SK-N-SH (cell line): Measurements from ENCODE around the gene EPB41L4B. TPM values are rescaled to one million over a fixed set of nuclear protein-coding genes. Genes with fewer than 3 reads are reported as not detected.

Source experiments
- CTCF ChIA-PET: fragments of 300-600, 350-600 bp; formaldehyde crosslinking; extraction: SDS; loops from one replicate; lab custom pipeline; 2021; lab: Yijun Ruan, JAX
- POLR2A ChIA-PET: fragments of 350-600 bp; sonication (Branson Sonifier 250); formaldehyde crosslinking; extraction: SDS; loops from one replicate; lab custom pipeline; 2020; ENCODE audit warnings: antibody characterized with exemption, inconsistent platforms; lab: Yijun Ruan, JAX
- DNase-seq: peaks from one replicate; pipeline ENCODE4 v3.0.0; 2012
- H2AFZ ChIP-seq: fragments of 200-600 bp; sonication (generic); 2 replicates; pipeline ENCODE4 v1.8.1; 2016; ENCODE audit warnings: antibody characterized with exemption, mild to moderate bottlenecking, low read depth
- H3F3A ChIP-seq: fragments of 200-600 bp; sonication (generic); replicated peaks from 2 replicates; pipeline ENCODE3; 2016; ENCODE audit warnings: antibody characterized with exemption, mild to moderate bottlenecking; ENCODE audit not compliant: insufficient read depth
- H3K27ac ChIP-seq, 2 experiments: fragments of 200-500 bp in 1 of 2; fragments of 200-600 bp in 1 of 2; sonication (Bioruptor generic) in 1 of 2; sonication (generic), shearing (Covaris generic) in 1 of 2; 2 replicates each; pipeline versions ENCODE4 v1.5.1 to v1.6.1; 2014 to 2016; ENCODE audit warnings: low read depth in 2 of 2, inconsistent platforms in 1 of 2, low read length in 1 of 2, mild to moderate bottlenecking in 1 of 2, mixed read lengths in 1 of 2
- H3K27me3 ChIP-seq: fragments of 200-600 bp; sonication (generic), shearing (Covaris generic); 2 replicates; pipeline ENCODE4 v1.6.1; 2016; ENCODE audit warnings: mixed run types; ENCODE audit not compliant: insufficient read depth
- H3K36me3 ChIP-seq, 2 experiments: fragments of 200-500 bp in 1 of 2; fragments of 200-600 bp in 1 of 2; sonication (Bioruptor generic) in 1 of 2; sonication (generic) in 1 of 2; replicated peaks in 1 of 2; 2 replicates each; pipeline versions ENCODE3 to v1.5.1; 2014 to 2016; ENCODE audit warnings: low read length in 1 of 2, mild to moderate bottlenecking in 1 of 2; ENCODE audit not compliant: insufficient read depth in 2 of 2, control insufficient read depth in 1 of 2
- H3K4me1 ChIP-seq, 2 experiments: fragments of 200-500 bp in 1 of 2; fragments of 200-600 bp in 1 of 2; sonication (Bioruptor generic) in 1 of 2; sonication (generic), shearing (Covaris generic) in 1 of 2; 2 replicates each; pipeline versions ENCODE4 v1.5.1 to v1.6.1; 2014 to 2016; ENCODE audit warnings: low read depth in 1 of 2, low read length in 1 of 2, mixed run types in 1 of 2; ENCODE audit not compliant: insufficient read depth in 2 of 2, control insufficient read depth in 1 of 2
- H3K4me2 ChIP-seq: fragments of 200-600 bp; sonication (generic), shearing (Covaris generic); 2 replicates; pipeline ENCODE4 v1.6.1; 2017; ENCODE audit warnings: mixed run types
- H3K4me3 ChIP-seq, 2 experiments: fragments of 200-500 bp in 1 of 2; fragments of 200-600 bp in 1 of 2; sonication (Bioruptor generic) in 1 of 2; sonication (generic), shearing (Covaris generic) in 1 of 2; 2 replicates each; pipeline versions ENCODE4 v1.5.1 to v1.8.1; 2014 to 2016; ENCODE audit warnings: low read depth in 2 of 2, inconsistent platforms in 1 of 2, low read length in 1 of 2, mild to moderate bottlenecking in 1 of 2, mixed read lengths in 1 of 2, moderate library complexity in 1 of 2
- H3K79me2 ChIP-seq: fragments of 200-600 bp; sonication (generic); 2 replicates; pipeline ENCODE4 v1.8.1; 2017; ENCODE audit warnings: mild to moderate bottlenecking; ENCODE audit not compliant: insufficient read depth
- H3K9ac ChIP-seq: fragments of 200-600 bp; sonication (generic); 2 replicates; pipeline ENCODE4 v1.6.1; 2017; ENCODE audit warnings: mixed run types
- H3K9me2 ChIP-seq: fragments of 200-600 bp; sonication (generic); 2 replicates; pipeline ENCODE4 v1.6.1; 2017; ENCODE audit warnings: mixed run types
- H3K9me3 ChIP-seq: fragments of 200-600 bp; sonication (generic); 2 replicates; pipeline ENCODE4 v1.6.1; 2017; ENCODE audit warnings: mixed run types, mild to moderate bottlenecking, moderate library complexity
- H4K20me1 ChIP-seq: fragments of 200-600 bp; sonication (generic); 2 replicates; pipeline ENCODE4 v1.6.1; 2017; ENCODE audit warnings: mild to moderate bottlenecking, mixed run types; ENCODE audit not compliant: insufficient read depth
- CHD2 ChIP-seq: fragments of 150-350 bp; IDR thresholded peaks from 2 replicates; pipeline ENCODE4 v1.6.1; 2018; ENCODE audit warnings: low read length; ENCODE audit not compliant: partially characterized antibody
- CTCF ChIP-seq: fragments of 200-600 bp; sonication (generic); IDR thresholded peaks from 2 replicates; pipeline ENCODE4 v1.6.1; 2017; ENCODE audit warnings: antibody characterized with exemption, mild to moderate bottlenecking, moderate library complexity
- NFIC ChIP-seq: IDR thresholded peaks from 2 replicates; pipeline ENCODE4 v1.4.0; 2012; ENCODE audit warnings: borderline replicate concordance
- NRF1 ChIP-seq: IDR thresholded peaks from 2 replicates; pipeline ENCODE4 v1.6.1; 2012; ENCODE audit warnings: low read depth, mild to moderate bottlenecking, low read length
- RAD21 ChIP-seq: IDR thresholded peaks from 2 replicates; pipeline ENCODE4 v1.6.1; 2012; ENCODE audit warnings: mild to moderate bottlenecking, low read length
- RCOR1 ChIP-seq: fragments of 150-350 bp; IDR thresholded peaks from 2 replicates; pipeline ENCODE4 v1.6.1; 2017; ENCODE audit warnings: antibody characterized with exemption, low read length
- SMC3 ChIP-seq: IDR thresholded peaks from 2 replicates; pipeline ENCODE4 v1.6.1; 2012; ENCODE audit warnings: low read depth, low read length, improper control_type of control experiment
- TAF1 ChIP-seq: IDR thresholded peaks from 2 replicates; pipeline ENCODE4 v1.6.1; 2012; ENCODE audit warnings: low read depth, mild to moderate bottlenecking, low read length, moderate library complexity, borderline replicate concordance
- WGBS: methylation state at CpG from one replicate; pipeline ENCODE4 v1.1.6; 2017; ENCODE audit warnings: low lambda C conversion rate; 5-methylcytosine and 5-hydroxymethylcytosine counted together
- polyA plus RNA-seq, 3 experiments: library from polyadenylated mRNA; depleted of rRNA; stranded (reverse); fragments of >200 nt; gene quantifications; 2 replicates each; pipeline ENCODE4 v1.2.3, GENCODE V29; 2012
- TF ChIP-seq, protein P1 (sequence below): IDR thresholded peaks from 2 replicates; pipeline ENCODE4 v1.4.0; 2012; ENCODE audit warnings: low read depth
- TF ChIP-seq, protein P2 (sequence below): IDR thresholded peaks from 2 replicates; pipeline ENCODE4 v1.4.0; 2012; ENCODE audit warnings: low read depth, borderline replicate concordance
- TF ChIP-seq, protein P3 (sequence below): fragments of 150-350 bp; IDR thresholded peaks from 2 replicates; pipeline ENCODE4 v1.6.1; 2017; ENCODE audit warnings: antibody characterized with exemption, low read length, low read depth, borderline replicate concordance

EPB41L4B gene
- polyA plus RNA-seq, 1 of the 3 experiments (the other 2 are of a cell fraction), result 0.59 TPM

GRCh38 chr9:109297899-109298298, 23.0 kb downstream of the EPB41L4B start:
- H3K79me2 ChIP-seq, result no peaks in the 10 kb centered on the region
- no peak overlapping the region for H3K27ac ChIP-seq
- no peak for TF ChIP-seq RAD21
- TF ChIP-seq SMC3, result no peak
- no peak for TF ChIP-seq NRF1
- TF ChIP-seq CTCF, result no peak
- TF ChIP-seq, protein P1, sequence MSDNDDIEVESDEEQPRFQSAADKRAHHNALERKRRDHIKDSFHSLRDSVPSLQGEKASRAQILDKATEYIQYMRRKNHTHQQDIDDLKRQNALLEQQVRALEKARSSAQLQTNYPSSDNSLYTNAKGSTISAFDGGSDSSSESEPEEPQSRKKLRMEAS, result no peak
- TF ChIP-seq, protein P2, sequence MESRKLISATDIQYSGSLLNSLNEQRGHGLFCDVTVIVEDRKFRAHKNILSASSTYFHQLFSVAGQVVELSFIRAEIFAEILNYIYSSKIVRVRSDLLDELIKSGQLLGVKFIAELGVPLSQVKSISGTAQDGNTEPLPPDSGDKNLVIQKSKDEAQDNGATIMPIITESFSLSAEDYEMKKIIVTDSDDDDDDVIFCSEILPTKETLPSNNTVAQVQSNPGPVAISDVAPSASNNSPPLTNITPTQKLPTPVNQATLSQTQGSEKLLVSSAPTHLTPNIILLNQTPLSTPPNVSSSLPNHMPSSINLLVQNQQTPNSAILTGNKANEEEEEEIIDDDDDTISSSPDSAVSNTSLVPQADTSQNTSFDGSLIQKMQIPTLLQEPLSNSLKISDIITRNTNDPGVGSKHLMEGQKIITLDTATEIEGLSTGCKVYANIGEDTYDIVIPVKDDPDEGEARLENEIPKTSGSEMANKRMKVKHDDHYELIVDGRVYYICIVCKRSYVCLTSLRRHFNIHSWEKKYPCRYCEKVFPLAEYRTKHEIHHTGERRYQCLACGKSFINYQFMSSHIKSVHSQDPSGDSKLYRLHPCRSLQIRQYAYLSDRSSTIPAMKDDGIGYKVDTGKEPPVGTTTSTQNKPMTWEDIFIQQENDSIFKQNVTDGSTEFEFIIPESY, result no peak
- TF ChIP-seq, protein P3, sequence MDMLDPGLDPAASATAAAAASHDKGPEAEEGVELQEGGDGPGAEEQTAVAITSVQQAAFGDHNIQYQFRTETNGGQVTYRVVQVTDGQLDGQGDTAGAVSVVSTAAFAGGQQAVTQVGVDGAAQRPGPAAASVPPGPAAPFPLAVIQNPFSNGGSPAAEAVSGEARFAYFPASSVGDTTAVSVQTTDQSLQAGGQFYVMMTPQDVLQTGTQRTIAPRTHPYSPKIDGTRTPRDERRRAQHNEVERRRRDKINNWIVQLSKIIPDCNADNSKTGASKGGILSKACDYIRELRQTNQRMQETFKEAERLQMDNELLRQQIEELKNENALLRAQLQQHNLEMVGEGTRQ, result no peak
- TF ChIP-seq RCOR1, result no peak
- no peak for TF ChIP-seq CHD2
- TF ChIP-seq TAF1, result no peak
- TF ChIP-seq NFIC, result no peak
- ChIA-PET POLR2A (no interaction called here), CTCF (no interaction called here)
- H4K20me1 ChIP-seq, result no peaks in the 10 kb centered on the region
- no peak overlapping the region for H3K9ac ChIP-seq
- no peaks in the 10 kb centered on the region; a peak in 1 of 4 replicates for H3K4me1 ChIP-seq
- no peaks in the 10 kb centered on the region for H3K9me3 ChIP-seq
- no peak overlapping the region for H3K4me3 ChIP-seq
- no peak overlapping the region for H2AFZ ChIP-seq
- no peaks in the 10 kb centered on the region for H3K36me3 ChIP-seq
- H3K4me2 ChIP-seq, result no peak overlapping the region
- H3K27me3 ChIP-seq, result no peaks in the 10 kb centered on the region; the same call in 1 of the 2 replicates
- H3F3A ChIP-seq, result no peaks in the 10 kb centered on the region
- no peak for DNase-seq
- WGBS, result 20% methylated on average over 1 of the region's 1 CpG
- no peaks in the 10 kb centered on the region for H3K9me2 ChIP-seq
